HUES64 (cell line): ENCODE data around the gene PRSS36.

Experiments used
- H3K27ac ChIP-seq: 2 replicates; pipeline ENCODE4 v1.7.0; 2013; ENCODE audit warnings: low read depth, low read length, inconsistent platforms
- H3K27me3 ChIP-seq: 2 replicates; pipeline ENCODE4 v1.6.1; 2013; ENCODE audit warnings: mild to moderate bottlenecking, low read length; ENCODE audit not compliant: insufficient read depth
- H3K36me3 ChIP-seq: 2 replicates; pipeline ENCODE4 v1.6.1; 2013; ENCODE audit warnings: mild to moderate bottlenecking, low read length; ENCODE audit not compliant: insufficient read depth
- H3K4me1 ChIP-seq: 2 replicates; pipeline ENCODE4 v1.6.1; 2013; ENCODE audit warnings: mild to moderate bottlenecking, low read length, moderate library complexity; ENCODE audit not compliant: insufficient read depth
- H3K4me3 ChIP-seq: 2 replicates; pipeline ENCODE4 v1.5.1; 2013; ENCODE audit warnings: mild to moderate bottlenecking, low read length, moderate library complexity
- H3K9ac ChIP-seq: 2 replicates; pipeline ENCODE4 v1.6.1; 2013; ENCODE audit warnings: mild to moderate bottlenecking, low read depth, low read length
- H3K9me3 ChIP-seq: 2 replicates; pipeline ENCODE4 v1.6.1; 2013; ENCODE audit warnings: low read depth, low read length; ENCODE audit not compliant: insufficient read depth
- WGBS: fragments of 150-250, 120-280 bp; methylation state at CpG from one replicate; pipeline ENCODE4 v1.1.7; 2013; ENCODE audit warnings: missing lambda C conversion rate; 5-methylcytosine and 5-hydroxymethylcytosine counted together

PRSS36 gene

GRCh38 chr16:31131416-31131815, 18.4 kb downstream of the PRSS36 start:
- H3K36me3 ChIP-seq = peaks cover 48% of the 10 kb centered on the region

GRCh38 chr16:31130899-31131298, 19.0 kb downstream of the PRSS36 start:
- H3K27ac ChIP-seq = peak overlapping the region; percentile 65; the same call in 1 of the 2 replicates
- H3K9me3 ChIP-seq = no peaks in the 10 kb centered on the region
- peaks cover 48% of the 10 kb centered on the region for H3K36me3 ChIP-seq
- no peak overlapping the region for H3K4me3 ChIP-seq
- peak overlapping the region; percentile 54; the same call in 1 of the 2 replicates for H3K9ac ChIP-seq
- 88% methylated on average over 4 of the region's 6 CpGs for WGBS
- H3K27me3 ChIP-seq = no peaks in the 10 kb centered on the region
- H3K4me1 ChIP-seq = peaks cover 25% of the 10 kb centered on the region

More at GRCh38 chr16:31131416-31131815, 18.4 kb downstream of the PRSS36 start:
- Histone ChIP-seq H3K4me1 (peaks cover 25% of the 10 kb centered on the region), H3K9me3 (no peaks in the 10 kb centered on the region), H3K4me3 (no peak overlapping the region), H3K27me3 (no peaks in the 10 kb centered on the region), H3K9ac (peak overlapping the region; percentile 54; the same call in 1 of the 2 replicates), H3K27ac (peak overlapping the region; percentile 65; the same call in 1 of the 2 replicates)
- 92% methylated on average over 11 of the region's 11 CpGs for WGBS

DNA sequence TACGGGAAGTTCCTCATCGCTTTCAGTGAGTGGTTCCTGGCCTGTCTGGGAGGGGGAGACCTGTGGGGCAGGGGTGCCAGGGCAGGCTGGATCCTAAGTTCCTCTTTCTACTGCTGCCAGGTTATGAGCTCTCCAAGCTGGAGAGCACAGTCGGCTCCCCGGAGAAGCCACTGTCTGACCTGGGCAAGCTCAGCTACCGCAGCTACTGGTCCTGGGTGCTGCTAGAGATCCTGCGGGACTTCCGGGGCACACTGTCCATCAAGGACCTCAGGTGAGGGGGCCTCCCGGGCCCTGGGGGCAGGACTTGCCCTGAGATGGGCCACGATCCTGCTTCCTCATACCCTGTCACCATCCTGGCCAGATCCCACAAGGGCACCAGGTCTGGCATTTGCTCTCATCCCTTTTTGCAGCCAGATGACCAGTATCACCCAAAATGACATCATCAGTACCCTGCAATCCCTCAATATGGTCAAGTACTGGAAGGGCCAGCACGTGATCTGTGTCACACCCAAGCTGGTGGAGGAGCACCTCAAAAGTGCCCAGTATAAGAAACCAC, 19.5 kb downstream of the PRSS36 start:
- H3K9ac ChIP-seq = peak overlapping the region; percentile 14; the same call in 1 of the 2 replicates
- H3K27me3 ChIP-seq = no peaks in the 10 kb centered on the region
- H3K4me3 ChIP-seq = no peak overlapping the region
- peak overlapping the region; percentile 55 for H3K27ac ChIP-seq
- peaks cover 23% of the 10 kb centered on the region for H3K4me1 ChIP-seq
- peaks cover 48% of the 10 kb centered on the region for H3K36me3 ChIP-seq
- 95% methylated on average over 10 of the region's 10 CpGs for WGBS
- H3K9me3 ChIP-seq = no peaks in the 10 kb centered on the region

DNA sequence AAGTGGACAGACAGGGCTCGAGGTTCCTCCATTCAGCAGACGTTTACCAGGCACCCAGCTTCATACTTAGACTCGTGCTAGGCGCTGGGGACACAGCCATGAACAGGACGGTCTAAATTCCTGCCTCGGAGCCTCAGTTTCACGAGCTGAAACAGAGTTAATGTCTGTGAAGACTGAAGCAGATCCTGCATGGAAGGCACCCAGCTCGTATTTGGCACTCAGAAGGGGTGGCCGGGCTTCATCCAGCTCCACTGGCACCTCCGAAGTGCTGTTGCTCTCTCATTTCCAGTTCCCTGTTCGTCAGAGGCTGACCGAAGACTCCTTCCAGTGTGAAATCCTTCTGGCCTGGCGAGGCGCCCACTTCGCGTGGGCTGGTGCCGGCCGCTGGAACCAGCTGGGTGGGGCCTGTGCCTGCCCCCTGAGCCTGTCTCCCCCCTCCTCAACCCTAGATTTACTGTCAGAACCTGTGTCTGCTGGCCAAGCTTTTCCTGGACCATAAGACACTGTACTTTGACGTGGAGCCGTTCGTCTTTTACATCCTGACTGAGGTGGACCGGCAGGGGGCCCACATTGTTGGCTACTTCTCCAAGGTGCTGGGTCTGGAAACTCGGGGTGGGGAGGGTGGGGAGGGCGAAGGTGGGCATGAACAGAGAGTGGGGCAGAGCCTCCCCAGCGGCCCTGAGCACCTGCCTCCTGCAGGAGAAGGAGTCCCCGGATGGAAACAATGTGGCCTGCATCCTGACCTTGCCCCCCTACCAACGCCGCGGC, 20.1 kb downstream of the PRSS36 start:
- H3K9ac ChIP-seq = no peak overlapping the region; the same call in 1 of the 2 replicates
- H3K27me3 ChIP-seq = no peaks in the 10 kb centered on the region
- peaks cover 48% of the 10 kb centered on the region for H3K36me3 ChIP-seq
- WGBS = 92% methylated on average over 29 of the region's 29 CpGs
- peaks cover 23% of the 10 kb centered on the region for H3K4me1 ChIP-seq
- no peak overlapping the region for H3K4me3 ChIP-seq
- H3K9me3 ChIP-seq = no peaks in the 10 kb centered on the region
- H3K27ac ChIP-seq = no peak overlapping the region; the same call in 1 of the 2 replicates

DNA sequence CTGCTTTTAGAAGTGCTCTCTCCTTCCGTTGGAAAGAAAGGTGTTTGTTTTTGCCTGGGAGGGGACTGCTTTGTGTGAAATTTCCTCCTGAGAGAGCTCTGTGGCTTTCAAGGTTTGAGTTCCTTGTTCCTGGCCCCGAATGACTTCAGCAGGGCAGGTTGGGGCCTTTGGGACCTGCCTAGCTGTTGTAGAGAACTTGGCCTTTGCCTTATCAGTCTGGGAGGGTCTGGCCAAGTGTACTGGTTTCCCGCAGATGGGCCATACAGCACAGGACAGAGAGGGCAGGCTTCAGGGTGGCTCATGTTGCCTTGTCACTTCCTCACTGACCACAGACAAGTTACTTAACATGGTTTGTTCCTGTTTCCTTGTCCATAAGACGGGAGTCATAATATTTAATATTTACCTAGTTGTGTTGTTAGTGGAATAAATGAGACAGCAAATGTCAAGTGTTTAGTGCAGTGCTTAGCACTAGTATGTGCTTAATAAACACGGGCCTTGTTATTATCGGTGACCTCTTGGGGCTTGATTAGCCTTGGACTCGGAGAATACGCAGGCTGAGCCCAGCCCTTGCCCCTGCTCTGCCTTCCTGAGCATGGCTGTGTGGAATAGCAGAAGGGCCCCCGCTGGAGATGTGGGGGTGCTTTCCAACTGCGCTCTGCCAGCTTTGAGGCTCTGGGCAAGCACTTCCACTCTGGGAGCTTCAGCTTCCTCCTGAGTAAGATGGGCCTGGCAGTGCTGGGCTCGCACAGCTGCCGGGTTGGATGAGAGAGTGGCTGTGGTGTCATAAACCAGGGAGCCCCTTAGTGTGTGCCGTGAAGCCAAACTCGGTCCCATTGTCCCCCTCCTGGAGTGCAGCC, 20.9 kb downstream of the PRSS36 start:
- no peak overlapping the region for H3K4me3 ChIP-seq
- H3K9ac ChIP-seq = no peak overlapping the region
- no peaks in the 10 kb centered on the region for H3K27me3 ChIP-seq
- H3K4me1 ChIP-seq = peaks cover 17% of the 10 kb centered on the region
- peaks cover 52% of the 10 kb centered on the region for H3K36me3 ChIP-seq
- no peaks in the 10 kb centered on the region for H3K9me3 ChIP-seq
- WGBS = 91% methylated on average over 14 of the region's 14 CpGs
- no peak overlapping the region for H3K27ac ChIP-seq

GRCh38 chr16:31127182-31127581, 22.7 kb downstream of the PRSS36 start:
- Histone ChIP-seq H3K27ac (no peak overlapping the region), H3K4me1 (peaks cover 9% of the 10 kb centered on the region; the same call in 1 of the 2 replicates), H3K27me3 (no peaks in the 10 kb centered on the region), H3K9ac (no peak overlapping the region), H3K9me3 (no peaks in the 10 kb centered on the region), H3K4me3 (no peak overlapping the region), H3K36me3 (peaks cover 56% of the 10 kb centered on the region)
- WGBS = 92% methylated on average over 13 of the region's 13 CpGs

DNA sequence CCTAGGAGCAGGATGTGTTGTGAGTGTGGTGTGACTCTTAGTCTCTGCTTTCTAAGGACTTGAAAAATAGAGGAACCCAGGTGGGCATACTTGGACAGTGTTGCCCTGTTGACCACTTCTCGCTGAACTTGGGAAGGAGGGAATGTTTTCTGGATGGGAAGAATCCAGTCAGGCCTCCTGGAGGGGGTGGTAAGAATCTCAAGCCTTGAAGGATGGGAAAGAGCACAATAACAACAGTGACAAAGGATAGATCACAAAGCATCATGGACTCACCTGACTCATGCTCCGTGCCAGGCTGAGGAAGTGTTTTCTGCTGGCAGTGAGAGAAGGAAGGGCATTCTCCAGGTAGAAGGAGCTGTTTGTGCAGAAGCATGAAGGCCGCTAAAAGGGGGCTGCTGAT, 24.0 kb downstream of the PRSS36 start:
- no peak overlapping the region for H3K4me3 ChIP-seq
- H3K36me3 ChIP-seq = peaks cover 56% of the 10 kb centered on the region

GRCh38 chr16:31120129-31120528, 29.7 kb downstream of the PRSS36 start:
- Histone ChIP-seq H3K27ac (no peak overlapping the region), H3K36me3 (peaks cover 50% of the 10 kb centered on the region)
- 97% methylated on average over 16 of the region's 16 CpGs for WGBS

More for the DNA sequence above, 24.0 kb downstream of the PRSS36 start:
- 92% methylated on average over 3 of the region's 3 CpGs for WGBS
- Histone ChIP-seq H3K9ac (no peak overlapping the region), H3K9me3 (no peaks in the 10 kb centered on the region), H3K4me1 (peaks cover 3% of the 10 kb centered on the region; the same call in 1 of the 2 replicates), H3K27me3 (no peaks in the 10 kb centered on the region), H3K27ac (no peak overlapping the region)

GRCh38 chr16:31118223-31119155, 31.4 kb downstream of the PRSS36 start:
- no peaks in the 10 kb centered on the region for H3K9me3 ChIP-seq
- 70% methylated on average over 9 of the region's 9 CpGs for WGBS
- H3K27me3 ChIP-seq = no peaks in the 10 kb centered on the region
- peak overlapping the region; percentile 89 for H3K4me3 ChIP-seq
- no peak overlapping the region; the same call in 1 of the 2 replicates for H3K27ac ChIP-seq
- H3K9ac ChIP-seq = peak overlapping the region; percentile 63
- H3K4me1 ChIP-seq = peaks cover 7% of the 10 kb centered on the region
- peaks cover 46% of the 10 kb centered on the region for H3K36me3 ChIP-seq

More at GRCh38 chr16:31120129-31120528, 29.7 kb downstream of the PRSS36 start:
- H3K4me3 ChIP-seq = no peak overlapping the region
- H3K27me3 ChIP-seq = no peaks in the 10 kb centered on the region
- no peak overlapping the region for H3K9ac ChIP-seq
- no peaks in the 10 kb centered on the region for H3K9me3 ChIP-seq
- peaks cover 7% of the 10 kb centered on the region for H3K4me1 ChIP-seq
